NCI-H187 (cell line): ENCODE data around the gene MAML3.

Experiments
- DNase-seq, 2 experiments: peaks; one replicate each; lab custom pipeline; 2025; lab: John Stamatoyannopoulos, UW

The MAML3 gene

DNA sequence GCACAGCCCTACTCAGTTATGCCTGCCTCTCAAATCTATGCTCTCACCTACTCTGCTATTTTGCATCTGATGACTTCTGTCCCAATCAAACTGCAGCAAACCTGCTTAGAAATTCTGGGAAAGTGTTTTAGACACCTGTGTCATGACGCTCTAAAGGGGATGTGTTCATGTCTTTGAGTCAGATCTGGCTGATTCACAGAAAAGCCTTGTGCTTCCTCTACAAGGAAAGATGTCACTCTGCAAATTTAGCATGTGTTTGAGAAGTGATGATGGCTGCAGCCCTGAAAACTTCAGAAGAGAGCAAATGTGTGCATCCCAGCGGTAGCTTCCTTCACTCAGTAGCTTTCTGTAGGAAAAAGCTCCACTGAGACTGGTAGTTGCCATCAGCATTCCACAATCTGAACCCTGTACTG is 253.0 kb downstream of the MAML3 start:
- DNase-seq, result no peak

DNA sequence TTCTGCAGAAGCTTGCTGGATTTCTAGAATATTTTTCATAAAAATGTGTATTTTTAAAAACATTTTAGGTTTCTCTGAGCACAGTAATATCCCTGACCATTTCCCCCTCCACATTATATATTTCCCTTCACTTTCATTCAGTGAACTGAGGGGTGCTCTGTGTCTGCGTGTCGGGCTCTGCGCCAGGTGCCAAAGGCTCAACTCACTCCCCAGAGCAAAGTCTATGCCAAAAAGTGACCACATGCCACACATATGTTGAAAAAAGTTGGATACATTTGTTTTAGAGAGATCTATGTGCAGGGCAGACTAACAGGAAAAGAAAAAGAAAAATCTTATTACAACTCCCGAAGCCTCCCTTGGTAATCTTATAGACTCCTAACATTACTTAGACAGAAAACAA is 254.6 kb downstream of the MAML3 start:
- DNase-seq, result no peak

DNA sequence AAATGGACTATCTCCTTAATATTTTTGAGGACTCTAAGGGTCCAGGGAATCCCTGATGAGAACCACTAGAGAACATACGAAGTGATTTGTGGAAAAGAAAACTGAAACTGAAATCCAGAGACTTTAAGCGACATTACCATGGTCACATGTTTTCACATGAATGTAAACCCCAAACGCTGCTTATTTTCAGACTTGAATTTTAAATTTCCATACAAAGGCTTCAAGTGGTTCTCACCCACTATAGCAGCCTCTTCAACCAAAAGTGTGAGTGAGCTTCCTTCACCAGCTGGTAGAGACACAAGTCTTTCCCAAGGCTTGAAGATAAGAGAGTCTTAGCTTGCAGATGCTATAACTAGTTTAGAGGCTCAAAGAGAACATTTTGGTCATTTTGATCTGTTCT is 255.7 kb downstream of the MAML3 start:
- peak in 1 of 2 experiments; percentile 34 for DNase-seq

- DNase-seq, result no peak
These were observed 257.8 kb downstream of the MAML3 start for GRCh38 chr4:139896091-139896604.

DNA sequence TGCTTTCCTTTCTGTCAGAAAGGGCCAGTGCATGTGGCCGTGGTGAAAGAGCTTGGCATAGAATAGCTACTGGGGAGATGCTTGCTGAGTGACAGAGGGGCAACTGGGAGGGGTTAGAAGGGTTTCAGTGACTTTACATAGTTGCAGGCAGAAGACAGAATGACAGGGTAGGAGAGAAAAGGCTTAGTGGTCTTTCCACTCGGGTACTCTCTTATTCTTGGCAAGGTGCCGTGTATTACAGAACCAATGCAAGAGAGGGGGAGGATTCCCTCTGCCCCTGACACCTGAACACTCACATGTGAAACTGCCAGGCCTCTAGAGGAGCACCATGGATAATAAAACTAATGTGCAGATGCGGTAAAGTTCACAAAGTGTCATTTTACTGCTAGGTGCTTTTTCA is 260.2 kb downstream of the MAML3 start:
- no peak for DNase-seq

GRCh38 chr4:139892973-139893736 is 260.8 kb downstream of the MAML3 start:
- DNase-seq, result no peak

DNA sequence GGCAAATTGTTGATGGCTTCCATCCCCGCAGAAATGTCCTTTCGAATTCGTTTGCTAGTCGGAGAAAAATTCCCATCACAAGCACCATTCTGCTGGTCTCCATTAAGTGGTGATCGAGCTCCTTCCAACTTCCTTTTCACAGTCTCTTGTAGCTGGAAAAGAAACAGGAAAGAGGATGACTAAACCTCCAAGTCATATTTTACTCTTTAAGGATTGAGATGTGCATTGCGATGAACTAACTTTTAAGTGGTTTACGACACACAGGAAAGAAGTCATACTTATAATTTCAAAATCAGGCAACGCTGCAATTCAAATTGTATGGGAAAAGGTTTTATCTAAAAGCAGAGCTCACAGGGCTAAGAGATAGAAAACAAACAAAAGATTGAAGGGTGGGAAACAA is 263.2 kb downstream of the MAML3 start:
- DNase-seq, result no peak

DNA sequence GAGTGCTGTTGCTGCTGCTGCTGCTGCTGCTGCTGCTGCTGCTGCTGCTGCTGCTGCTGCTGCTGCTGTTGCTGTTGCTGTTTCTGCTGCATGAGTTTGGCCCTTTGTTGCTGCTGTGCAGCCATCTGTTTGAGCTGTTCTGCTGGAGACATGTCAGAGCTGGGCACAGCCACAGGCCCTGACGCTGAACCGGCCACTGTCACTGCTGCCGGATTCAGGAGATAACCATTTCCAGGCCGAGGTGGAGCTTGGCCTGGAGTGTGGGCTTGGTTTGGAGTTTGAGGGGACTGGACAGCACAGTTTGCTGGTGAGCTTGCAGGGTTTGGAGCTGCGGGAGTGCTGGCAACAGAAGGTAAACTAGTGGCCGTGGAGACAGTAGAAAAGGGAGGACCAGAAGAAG is 264.1 kb downstream of the MAML3 start:
- no peak for DNase-seq

DNA sequence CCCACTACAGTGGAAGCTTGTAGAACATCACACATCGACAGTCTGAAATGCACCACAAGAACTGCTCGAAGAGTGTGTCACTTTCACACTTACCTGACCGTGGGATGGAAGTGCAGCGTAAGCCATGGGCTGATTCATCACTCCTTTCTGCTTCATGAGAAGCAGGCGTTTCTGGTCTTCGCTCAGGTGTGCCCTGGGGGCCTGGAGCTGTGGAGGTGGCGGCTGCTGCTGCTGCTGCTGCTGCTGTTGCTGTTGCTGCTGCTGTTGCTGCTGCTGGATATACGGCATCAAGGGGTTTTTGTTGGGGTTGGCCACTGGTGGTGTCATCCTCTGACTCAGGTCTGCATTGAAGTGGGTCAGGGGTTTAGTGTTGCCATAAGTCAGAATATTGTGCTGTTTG is 264.7 kb downstream of the MAML3 start:
- DNase-seq, result no peak

DNA sequence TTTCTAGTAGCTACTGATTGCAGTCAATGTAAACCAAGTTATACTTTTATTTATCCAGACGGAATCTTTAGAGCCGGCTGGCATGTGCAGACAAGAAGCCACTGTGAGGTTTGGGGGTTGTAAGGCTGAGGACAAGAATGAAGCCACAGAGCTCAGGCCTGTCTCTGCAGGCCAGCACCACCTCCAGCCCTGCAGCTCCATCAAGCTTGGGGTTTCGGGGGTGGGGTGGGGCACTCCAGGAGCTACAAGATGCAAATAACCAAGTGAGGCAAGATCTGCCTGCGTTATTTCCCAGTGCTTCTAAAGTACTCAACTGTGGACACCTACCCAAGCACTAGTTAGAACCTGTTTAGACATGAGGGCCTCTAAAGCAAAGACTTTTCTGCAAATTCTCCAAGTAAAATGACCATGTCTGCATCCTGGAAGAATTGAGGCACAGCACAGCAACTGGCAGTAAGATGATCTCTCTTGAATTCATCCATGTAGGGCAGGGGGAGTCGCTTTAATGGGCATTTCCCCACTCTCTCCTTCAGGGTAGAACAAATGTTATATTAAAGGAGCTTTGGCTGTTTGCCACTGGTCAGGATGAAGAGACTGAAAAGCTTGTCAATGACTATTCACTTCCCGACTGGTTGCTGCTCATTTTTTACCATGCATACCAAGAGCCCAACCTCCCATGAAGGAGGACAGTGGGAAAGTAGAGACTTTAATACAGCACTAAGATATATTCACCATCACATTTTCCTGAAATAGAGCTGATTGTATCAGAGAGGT is 265.8 kb downstream of the MAML3 start:
- no peak for DNase-seq

DNA sequence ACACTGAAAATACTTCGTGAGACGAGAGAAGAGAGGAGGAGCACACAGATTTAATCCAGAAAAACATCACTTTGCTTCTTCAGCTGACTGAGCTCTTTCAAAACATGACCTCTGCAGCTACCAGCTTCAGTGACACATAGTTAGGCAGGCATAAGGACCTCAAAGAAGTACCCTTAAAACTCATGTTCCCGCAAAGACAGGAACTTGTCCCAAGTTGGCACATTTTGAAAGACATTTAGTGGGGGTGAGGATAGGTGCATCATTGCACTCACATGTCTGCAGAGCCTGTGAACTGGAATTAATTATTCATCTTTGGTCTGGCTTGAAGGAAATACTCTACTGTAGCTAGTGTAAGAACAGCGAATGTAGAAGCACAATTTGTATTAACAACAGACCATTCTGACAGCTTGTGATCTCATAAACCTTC is 266.6 kb downstream of the MAML3 start:
- no peak for DNase-seq

DNA sequence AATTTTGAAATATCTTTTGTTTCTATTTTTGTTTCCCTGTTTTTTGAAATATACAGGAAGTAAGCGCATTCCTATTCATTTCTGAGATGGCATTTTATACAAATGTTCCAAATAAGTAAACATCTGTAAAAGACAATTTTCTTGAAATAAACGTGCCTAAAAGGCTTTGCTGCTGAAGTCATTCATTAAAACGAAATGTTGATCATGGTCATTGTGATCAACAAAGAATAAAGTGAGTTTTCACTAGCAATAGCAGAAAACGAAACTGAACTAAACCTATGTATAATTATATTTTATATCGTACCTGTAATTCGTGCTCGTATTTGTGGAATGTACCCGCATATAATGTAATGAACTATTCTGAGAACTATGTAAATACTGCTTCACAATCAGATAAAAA is 267.2 kb downstream of the MAML3 start:
- DNase-seq, result no peak

GRCh38 chr4:139884438-139884837 is 269.5 kb downstream of the MAML3 start:
- no peak for DNase-seq

DNA sequence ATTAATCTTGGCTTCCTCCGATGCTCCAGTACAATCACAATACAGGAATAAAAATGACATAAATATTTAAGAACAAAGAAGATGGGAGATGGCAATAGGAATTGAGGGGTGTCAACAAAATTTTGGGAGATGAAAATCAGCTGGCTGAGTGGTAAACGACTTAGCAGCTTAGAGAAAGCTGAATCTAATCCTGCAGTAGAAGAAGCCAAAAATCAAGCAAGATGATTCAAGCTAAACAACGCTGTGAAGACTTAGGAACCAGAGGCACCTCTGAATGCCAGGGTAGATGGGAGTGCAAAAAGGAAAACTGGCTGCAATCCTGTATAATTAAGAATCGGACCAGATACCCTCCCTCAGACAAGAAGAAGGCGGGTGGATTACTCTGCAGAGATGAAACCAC is 273.1 kb downstream of the MAML3 start:
- DNase-seq, result no peak

GRCh38 chr4:139878050-139878449 is 275.9 kb downstream of the MAML3 start:
- no peak for DNase-seq

DNA sequence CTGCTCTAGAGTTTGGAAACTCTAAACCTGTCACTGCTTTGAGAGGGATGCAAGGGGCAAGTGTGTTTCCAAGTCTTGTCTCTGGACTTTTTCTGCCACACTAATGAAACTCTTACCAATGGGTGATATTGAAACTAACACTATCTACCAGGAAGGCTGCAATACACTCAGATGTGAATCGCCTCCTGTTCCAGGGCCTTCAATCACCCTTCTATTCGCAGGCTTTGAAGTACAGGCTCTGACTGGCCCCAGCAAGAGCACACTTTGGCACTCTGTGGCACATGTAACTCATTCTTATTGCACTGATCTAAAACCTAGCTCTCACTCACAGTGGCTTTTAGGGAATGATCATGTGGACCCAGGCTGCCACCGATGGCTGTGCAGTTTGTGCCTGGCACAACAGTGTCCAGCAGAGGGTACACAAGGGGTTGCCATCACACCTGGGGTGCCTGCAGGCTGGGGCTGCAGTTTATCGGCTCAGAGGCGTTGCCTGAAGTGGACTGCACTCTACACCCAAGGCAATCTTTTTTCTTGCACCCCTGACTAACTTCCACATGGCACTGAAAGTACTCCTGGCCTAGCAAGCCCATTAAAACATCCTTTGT is 277.5 kb downstream of the MAML3 start:
- DNase-seq, result no peak

- peak; percentile 54 to 82 for DNase-seq
These were observed 278.6 kb downstream of the MAML3 start for GRCh38 chr4:139875411-139875825.

- DNase-seq, result no peak
These were observed 280.7 kb downstream of the MAML3 start for GRCh38 chr4:139873111-139873860.

DNA sequence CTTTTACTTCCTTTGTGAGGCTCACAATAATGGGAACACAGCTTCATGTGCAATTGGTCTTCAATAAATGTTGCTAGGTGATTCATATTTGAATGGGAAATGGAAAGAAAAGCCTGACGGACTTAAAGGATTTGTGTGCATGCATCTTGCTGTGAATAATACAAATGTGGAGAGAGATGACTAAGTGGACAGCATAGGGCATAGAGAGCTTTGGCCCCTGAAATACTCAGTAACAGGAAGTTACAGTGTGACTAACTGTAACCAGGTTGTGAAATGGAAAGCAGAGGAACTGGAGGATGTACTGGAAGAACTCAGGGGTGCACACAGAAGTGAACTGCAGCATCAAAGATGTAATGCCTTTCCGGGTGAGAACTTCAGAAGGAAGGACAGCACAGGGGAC is 281.7 kb downstream of the MAML3 start:
- no peak for DNase-seq

DNA sequence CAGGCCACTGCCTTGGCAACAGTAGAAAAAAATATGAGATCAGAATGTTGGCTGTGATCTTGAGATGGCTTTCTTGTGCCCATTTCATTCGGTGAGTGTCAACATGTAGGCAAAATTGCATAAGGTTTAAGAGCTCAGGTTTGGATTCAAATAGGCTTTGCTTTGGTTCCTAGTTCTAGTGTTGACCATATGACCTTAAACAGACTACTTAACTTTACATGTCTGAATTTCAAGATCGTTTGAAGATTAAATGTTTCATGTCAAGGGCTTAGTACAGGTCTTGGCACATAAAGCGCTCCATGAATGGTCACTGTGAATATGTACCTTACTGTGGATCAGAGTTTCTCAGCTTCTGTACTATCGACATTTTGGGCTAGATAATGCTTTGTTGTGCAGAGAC is 284.2 kb downstream of the MAML3 start:
- DNase-seq, result no peak

DNA sequence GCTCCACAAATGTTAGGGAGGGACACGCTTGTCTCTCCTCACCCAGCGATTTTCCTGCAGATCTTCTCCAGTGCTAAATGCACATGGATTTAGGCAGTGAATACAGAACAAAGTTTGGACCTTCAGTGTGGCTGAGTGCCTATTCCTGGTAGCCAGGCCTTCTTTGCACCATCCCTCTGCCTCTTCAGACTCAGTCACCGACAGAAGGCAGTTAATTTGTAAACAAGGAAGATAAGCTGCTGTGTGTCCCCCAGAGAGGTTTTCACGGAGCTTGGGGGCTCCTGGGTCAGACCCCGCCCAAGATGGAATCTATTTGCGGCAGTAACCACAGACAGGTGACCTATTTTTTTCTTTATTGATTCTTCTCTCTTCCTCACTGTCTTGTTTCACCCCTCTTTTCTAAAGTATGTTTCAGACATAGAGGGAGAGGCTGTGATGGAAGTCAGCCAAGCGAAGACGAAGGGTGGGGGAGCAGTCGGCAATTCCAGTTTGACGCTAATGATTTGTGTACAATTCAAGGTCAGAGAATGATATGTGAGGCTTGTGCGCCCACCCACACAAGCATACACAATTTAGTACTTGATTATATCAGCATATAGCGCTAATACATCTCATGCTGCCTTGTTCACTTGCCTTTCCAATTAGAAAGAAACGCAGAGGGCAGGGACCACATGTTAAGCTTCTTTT is 287.6 kb downstream of the MAML3 start:
- DNase-seq, result no peak

DNA sequence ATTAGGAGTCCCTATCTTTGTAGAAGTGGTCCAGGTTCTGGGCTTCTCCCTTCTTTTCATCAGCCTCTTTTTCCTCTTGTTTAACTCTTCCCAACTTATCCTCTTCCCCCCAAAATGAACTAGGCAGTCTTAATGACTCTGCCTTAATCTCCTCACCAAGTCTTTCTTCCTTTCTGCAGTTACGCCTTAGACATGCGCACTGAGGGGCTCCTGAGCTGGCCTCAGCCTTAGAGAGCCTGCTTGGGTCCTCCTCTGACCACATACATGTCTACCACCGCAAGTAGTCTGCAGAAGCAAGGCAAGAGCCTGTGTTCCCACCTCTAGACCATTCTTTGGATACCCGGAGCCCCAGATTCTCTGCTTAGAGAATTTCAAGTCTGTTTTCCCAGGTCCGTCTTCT is 288.4 kb downstream of the MAML3 start:
- no peak for DNase-seq
